Stimulated activated CD4-positive, alpha-beta T cell treated with anti-CD3 and anti-CD28 coated beads, Interleukin-1b, Interleukin-23, amount 100 ng/mL, for 24 hours (primary cell): ENCODE data around the gene CCDC6.

Experiments used
- DNase-seq, 4 experiments: peaks; one replicate each; pipeline ENCODE4 v3.0.0-alpha.2; 2020; ENCODE audit warnings: low read depth in 4 of 4, low spot score in 1 of 4

CCDC6 gene

DNA sequence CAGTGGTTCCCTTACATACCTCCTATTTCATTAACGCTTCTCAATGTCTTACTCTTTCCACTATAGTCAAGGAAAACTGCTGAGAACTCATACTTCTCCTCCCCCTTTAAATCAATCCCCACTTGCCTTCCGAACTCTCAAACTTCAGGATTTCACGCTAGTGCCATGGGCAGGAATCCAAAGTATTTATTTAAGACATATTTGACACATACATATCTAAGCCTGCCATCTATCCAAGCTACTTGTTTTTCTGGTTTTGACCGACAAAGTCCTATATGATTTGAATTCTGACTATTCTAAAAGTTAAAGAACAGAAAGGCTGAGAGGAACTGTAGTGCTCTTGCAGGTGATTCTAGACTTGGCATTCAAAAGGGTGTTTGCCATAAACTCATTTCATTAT lies 51.8 kb downstream of the CCDC6 start:
- no peak for DNase-seq

DNA sequence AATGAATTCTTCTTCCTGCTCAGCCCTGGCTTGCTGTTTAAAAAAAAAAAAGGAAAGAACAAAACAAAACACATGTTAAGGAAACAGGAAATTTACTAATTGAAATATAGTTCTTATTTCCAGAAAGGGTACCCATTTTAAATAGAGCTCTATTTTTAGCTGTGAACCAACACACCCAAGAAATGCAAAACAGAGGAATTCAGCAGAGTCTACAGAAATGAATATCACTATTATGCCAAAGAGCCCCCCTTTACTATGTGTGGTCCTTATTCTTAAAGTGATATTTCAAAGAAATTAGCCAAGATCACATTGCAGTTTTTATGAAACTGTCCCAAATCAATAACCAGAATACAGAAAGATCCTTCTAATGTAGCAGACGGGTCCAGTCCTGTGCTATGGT lies 53.7 kb downstream of the CCDC6 start:
- DNase-seq = no peak

DNA sequence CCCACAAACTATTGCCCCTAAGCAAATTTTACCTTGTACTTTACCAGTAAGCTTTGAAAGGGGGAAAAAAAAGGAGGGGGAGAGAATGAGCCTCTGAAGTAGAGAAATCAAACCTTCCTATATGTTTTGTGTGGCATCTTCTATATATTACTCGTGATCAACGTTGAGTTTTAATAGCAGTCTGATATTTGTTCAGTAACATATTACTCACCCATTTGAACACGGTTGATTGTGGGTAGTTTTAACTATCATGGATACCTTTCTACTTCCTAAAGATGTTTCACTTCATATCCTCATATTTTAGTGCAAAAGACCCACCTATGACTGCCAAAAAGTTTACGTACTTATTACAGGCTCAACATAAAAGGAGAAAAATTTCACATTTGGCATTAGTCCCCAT lies 54.5 kb downstream of the CCDC6 start:
- no peak for DNase-seq

DNA sequence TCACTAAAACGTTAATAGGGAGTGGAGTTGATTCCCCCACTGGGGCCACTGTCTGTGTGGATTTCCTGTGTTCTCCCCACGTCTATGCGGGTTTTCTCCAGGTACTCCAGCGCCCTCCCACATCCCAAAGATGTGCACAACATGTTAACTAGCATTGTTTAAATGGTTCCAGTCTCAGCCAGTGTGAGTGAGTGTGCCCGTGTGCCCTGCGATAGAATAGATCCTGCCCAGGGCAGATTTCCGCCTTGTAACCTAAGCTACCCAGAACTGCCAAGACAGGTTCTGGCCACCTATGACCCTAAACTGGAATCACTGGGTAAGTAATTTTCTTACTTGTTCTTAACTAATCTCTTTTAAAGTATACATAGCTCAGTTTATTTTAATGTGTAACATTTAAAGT lies 58.5 kb downstream of the CCDC6 start:
- no peak for DNase-seq

DNA sequence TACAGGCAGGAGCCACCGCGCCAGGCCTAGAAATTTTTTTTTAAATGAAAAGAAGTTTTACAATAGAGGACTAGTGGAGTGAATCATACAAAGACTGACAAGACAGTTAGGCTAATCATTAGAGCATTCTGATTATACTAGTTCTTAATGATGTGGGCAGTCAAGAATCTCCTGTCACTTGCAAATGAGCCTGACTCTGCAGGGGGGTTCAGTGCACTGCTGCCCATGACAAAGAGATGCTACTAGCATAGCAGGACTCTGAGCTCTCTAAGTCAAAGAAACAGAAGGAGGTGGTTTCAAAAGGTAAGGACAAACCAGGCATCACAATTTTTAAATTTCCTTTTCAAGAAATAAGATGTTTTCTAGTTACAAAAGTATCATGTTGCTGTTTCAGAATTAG lies 59.0 kb downstream of the CCDC6 start:
- DNase-seq = no peak

DNA sequence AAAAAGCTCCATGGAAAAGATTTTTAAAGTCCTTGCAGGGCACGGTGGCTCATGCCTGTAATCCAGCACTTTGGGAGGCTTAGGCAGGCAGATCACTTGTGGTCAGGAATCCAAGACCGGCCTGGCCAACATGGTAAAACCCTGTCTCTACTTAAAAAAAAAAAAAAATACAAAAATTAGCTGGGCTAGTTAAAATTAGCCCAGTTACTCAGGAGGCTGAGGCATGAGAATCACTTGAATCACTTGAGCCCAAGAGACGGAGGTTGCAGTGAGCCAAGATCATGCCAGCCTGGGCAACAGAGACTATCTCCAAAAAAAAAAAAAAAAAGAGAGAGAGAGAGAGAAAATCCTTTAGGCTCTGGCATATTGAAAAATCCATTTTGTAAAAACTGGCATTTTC lies 61.9 kb downstream of the CCDC6 start:
- no peak for DNase-seq

DNA sequence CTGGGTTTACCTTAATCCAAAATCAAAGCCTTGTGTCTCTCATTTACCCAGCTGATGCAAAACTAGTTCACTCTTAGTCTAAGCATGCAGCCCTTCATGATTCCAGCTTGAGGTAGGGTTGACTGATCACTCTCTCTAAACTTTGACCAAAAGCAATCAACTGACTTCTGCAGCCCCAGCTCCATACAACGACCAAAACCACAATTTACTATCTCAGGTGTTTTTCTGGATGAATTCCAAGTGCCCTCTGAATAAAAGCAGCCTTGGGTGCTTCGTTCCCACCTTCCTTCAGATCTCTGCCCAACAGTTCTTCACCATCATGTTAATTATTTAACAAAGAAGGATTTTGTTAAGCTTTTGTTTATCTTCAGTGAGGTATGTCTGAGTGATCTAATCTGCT lies 62.6 kb downstream of the CCDC6 start:
- no peak for DNase-seq

DNA sequence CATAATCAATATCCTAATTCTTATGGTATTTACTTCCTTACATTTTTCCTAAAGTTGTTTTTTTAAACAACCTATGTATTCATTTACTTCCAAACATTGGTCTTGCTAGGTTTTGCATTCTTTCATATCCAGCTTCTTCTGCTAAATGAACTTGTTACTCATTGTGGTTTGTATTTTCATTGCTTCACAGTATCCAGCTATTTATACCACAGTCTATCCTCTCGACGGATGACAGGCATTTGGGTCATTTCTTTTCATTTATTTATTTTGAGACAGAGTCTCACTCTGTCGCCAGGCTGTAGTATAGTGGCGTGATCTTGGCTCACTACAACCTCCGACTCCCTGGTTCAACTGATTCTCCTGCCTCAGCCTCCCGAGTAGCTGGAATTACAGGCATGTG lies 66.8 kb downstream of the CCDC6 start:
- DNase-seq = no peak

DNA sequence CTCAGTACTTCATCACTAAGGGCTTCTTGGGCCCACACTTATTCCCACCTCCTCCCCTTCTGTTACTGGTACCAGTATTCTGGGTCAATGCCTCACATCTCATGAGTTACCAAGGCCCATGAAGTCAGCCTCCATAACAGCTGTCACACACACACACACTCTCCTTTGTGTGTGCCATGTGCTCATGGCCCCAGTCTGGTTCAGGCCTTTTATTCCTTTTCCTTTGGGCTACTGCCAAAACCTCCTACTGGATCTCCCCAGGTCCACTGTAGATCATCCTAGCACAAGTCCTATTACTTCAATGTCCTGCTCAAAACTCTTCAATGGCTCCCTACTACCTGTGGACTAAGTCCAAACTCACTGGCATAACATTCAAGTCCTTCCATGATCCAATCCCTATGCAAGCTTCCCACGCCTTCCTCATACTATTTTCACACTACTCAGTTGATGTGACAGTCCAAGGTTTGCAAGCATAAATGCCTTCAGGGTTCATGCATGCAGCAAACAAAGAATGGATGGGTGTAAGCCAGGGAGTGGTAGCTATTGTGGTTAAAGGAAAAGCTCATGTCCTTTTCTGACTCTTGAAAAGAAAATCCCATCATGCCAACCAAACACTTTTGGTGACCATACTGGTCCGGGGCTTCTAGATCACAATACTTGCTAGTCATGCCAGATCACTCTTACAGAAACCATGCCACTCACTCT lies 68.1 kb downstream of the CCDC6 start:
- DNase-seq = no peak

DNA sequence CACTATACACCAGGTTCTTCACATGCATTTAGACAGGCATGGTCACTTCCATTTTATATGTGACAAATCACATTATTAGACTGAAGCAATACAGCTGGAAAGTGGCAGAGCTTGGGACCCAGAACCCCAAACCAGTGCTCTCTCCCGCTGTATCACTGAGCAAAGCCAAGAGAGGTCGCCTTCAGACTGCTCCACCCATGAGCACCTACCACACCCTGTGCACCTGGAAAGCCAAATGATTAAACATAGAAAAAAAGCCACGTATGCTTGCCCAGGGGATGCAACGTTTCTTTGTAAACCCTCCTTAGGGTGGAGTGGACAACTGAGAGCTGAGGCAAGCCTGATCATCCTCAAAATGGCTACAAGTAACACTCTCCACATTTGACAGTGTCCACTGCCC lies 72.5 kb downstream of the CCDC6 start:
- no peak for DNase-seq

DNA sequence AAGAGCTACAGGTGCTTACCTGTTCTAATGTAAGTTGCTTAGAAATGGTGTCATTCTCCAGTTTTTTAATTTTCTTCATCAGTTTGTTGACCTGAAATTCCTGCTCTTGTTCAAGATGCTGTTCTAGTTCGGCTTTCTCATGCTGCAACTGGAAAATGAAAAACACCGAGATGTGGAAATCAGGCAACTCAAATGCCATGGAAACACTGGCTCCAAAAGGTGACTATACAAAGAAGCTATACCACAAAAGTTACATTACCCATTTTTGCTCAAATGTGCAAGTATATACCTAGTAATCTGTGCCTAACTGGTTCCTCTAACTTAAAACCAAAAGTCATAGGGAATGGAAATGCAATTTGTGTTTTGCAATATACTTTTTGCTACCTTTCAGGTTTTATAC lies 73.8 kb downstream of the CCDC6 start:
- DNase-seq = no peak

DNA sequence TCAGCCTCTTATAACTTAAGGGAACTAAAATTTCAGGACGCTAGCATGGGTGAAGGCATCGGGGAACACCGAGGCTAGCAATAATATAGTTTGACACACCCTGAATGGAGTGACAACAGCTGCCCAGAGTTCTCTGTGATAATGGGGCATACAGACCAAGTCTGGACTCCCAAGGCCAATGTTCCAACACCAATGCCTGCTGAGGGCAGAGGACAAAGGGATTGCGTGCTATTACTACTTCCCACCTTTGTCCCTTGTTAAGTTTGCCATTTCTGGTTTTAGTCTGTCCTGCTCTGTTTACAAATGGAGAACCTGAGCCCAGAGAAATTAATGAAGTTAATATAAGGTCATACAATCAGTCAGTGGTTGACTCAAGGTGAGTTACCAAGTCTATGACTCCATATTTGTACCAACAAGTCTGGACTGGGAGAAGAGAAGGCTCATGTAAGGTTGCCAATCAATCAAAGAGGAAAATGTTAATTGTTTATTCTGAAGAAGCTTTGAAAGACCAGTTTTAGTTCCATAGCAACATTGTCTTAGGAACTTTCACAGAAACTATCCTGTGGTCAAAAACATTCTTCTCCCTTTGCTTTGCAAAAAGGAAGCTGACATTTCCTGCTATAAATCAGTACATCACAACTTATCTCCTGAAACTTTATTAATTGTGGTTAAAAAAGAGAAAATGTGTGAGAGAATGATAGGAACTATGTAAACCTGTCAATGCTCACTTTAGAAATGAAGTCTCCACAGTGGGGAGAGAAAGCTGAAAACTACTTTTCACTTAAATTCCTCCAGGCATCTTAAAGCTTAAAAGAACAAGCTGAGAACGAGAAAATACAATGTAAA lies 74.5 kb downstream of the CCDC6 start:
- no peak for DNase-seq

DNA sequence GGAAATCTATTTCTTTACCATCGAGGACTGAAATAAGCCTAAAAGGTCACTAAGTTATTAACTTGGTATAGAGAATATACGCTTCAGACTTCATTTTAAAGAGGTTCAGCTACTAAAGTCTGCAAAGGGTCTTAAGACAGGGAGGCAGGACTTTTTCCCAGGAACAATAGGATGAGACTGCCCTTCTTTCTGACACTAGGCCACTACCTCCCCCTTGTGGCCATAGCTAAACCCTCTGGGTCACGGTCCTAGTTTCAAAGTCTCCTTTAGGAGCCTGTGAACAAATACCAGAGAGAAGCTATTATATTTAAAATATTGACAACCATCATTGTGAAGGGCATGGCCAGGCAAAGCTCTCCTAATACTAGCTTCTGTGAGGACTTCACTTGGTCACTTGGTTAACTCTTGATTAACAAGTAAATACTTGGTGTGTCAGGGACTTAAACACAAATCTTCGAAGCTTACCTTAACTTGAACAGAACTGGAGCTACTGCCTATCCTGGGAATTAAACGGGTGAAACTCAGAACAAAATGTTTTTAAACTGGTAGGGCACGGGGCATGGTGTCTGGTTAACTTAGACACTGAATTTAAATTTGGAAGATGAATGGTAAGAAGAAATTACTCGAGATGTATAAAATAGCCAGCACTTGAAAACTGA lies 75.6 kb downstream of the CCDC6 start:
- DNase-seq = no peak

DNA sequence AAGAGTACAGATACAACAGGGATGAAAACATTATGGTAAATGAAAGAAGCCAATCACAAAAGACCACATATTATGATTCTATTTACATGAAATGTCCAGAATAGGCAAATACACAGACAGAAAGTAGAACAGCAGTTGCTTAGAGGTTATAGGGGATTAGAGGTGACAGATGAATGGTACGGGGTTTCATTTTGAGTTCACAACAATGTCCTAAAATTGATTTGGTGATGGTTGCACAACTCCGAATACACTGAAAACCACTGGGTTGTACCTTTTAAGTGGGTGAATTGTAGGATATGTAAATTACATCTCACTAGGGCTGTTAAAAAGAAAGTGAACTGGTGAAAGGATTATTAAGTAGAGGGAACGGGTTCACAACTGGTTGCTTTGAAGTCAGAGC lies 76.8 kb downstream of the CCDC6 start:
- DNase-seq = no peak

DNA sequence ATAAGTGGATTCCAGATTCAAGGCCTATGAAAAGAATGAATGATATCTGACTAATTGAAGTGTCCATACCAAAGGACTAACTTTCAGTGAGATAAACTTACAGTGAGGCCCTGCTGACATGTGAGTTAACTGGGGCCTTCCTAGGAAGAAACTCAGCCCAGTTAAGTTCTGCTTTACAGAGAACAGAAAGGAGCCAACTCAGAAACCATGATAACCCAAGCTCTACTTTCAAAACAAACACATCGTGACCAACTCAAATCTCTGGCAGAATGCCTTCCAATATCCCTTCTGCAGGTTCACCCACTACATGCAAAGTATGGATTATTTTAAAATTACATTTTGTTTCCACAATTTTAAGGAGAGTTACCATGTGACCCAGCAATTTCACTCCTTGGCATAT lies 77.3 kb downstream of the CCDC6 start:
- DNase-seq = no peak

DNA sequence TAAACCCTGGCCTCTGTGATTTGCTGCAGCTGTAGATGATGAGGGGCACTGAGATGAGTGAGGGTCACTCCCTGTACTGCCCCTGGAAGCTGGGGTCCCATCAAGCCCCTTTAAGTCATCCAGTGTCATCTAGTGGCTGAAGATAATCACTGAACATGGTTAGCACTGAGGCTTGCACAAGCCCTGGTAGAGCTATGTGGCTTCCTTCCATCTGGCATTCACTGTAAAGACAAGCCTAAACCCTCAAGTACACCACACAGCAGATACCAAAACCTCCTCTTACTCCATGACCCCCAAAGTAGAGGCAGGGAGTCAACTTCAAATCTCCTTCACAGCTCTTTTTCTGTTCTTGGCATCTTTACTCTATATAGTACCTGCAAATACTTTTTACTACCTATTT lies 80.4 kb downstream of the CCDC6 start:
- DNase-seq = no peak

DNA sequence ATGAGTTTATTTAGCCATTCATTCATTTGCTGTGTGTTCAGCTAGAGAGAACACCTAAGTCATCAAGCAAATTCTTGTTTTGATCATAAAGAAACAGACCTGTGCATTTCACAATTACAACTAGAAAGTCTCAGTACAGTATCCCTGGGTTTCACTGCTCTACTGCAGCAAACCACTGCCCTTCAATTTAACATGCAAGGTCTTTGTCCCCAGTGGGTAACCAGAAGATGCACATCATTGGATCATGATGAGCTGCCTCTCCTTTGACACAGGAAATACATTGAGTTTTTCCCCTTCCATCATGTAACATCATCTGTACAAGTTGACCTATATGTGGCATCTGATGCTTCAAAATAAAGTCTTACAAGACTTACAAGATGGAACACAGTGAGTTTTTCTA lies 82.6 kb downstream of the CCDC6 start:
- DNase-seq = no peak

DNA sequence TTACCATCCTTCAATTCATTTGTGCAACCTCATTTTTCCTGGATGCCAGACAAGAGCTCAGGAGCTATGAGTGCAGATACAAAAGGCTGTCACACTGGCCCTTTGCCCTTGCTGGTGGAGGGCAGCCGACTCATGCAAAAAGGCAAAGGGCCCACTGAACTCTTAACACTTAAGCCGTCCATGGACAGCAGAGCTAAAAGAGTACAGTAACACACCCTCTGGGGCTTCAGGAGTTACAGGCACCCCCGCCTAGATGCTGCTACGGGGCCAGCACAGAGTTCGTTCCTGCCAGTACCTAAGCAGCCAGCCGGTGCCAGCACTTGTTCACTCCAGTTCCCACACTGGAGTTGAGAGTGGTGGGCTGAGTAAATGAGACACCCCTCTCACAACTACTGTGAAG lies 83.2 kb downstream of the CCDC6 start:
- DNase-seq = no peak

DNA sequence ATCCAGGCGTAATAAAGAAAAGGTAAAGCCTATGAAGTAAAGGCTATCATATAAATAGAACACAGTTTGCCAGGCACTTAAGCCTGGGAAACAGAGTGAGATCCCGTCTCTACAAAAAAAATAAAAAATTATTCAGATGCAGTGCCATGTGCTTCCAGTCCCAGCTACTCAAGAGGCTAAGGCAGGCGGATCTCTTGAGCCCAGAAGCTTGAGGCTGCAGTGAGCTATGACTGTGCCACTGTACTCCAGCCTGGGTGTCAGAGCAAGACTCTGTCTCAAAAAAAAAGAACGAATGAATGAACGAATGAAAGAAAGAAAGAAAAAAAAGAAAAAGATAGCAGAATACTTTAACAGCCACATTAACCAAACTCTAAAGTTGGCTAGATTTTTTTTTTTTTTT lies 85.9 kb downstream of the CCDC6 start:
- no peak for DNase-seq

DNA sequence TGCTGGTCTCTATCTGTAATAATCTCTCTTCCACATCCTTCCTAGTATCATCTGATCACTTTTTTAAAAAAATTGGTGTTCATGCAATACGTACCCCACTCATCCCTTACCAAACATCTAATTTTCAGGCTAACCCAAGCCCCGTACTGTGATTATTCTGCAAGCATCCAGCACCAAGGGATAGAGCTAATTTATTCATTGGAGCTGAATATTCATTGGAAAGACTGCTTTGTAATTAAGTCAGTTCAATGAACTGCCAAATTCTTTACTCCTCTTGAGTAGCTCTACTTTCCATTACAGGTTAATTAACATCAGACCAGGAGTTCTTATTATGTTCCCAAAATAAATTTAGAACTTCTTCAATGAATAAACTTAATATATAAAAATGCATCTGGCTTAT lies 86.7 kb downstream of the CCDC6 start:
- DNase-seq = no peak

DNA sequence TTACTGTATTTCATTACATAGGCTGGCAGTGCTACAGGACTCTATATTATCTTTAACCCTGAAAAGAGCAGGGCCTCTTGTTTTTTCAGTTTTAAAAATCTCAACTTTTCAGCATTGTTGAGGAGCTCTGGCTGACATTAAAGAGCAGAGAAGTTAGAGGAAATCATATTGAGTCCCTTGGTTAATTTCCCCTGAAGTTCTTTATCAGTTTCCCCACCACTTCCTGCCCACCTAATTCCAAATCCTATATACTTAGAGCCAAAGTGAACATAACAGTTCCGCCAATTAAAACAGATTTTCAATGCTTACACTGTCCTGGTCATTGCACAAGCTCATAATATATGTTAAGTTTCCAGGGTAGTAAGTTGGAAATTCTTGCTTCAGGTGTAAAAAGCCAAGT lies 87.1 kb downstream of the CCDC6 start:
- DNase-seq = no peak

DNA sequence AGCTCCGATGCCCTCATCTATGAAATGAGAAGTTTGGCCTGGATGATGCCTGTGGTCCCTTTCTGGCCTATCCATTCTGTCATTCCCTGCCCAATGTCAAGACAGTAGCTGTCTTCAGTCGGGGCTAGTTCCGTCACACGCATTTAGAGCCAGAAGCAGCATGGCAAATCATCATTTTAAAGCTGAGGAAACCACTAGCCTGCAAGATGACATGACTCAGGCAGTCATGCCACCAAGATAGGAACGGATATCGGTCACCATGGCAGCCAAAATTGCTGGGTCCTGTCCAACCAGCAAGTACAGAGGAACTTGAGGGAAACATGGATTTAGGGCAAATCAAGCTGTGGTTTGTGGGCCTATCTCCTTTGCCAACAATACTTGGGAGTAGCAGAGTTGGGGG lies 88.6 kb downstream of the CCDC6 start:
- DNase-seq = no peak
